Activated CD4-positive, alpha-beta memory T cell treated with anti-CD3 and anti-CD28 coated beads, Interleukin-2, amount 10 ng/mL, durations not matched to agents 7 days and 5 days (primary cell): ENCODE results near the gene IKBKE. TPM values are rescaled to one million over a fixed set of nuclear protein-coding genes. Genes with fewer than 3 reads are reported as not detected.

Experiments
- CTCF ChIA-PET: fragments of 350-600 bp; sonication (Branson Sonifier 250); formaldehyde crosslinking; loops from one replicate; lab custom pipeline; 2021; ENCODE audit warnings: antibody characterized with exemption, inconsistent platforms; lab: Charles Lee
- POLR2A ChIA-PET: fragments of 350-600 bp; sonication (Branson Sonifier 250); formaldehyde crosslinking; loops from one replicate; lab custom pipeline; 2021; ENCODE audit warnings: antibody characterized with exemption; lab: Charles Lee
- DNase-seq: peaks from one replicate; pipeline ENCODE4 v3.0.0-alpha.2; 2020
- H3K27ac Mint-ChIP-seq: one replicate; pipeline ENCODE4 v1.8.0; 2021; ENCODE audit warnings: mild to moderate bottlenecking, mixed read lengths
- H3K27me3 Mint-ChIP-seq: one replicate; pipeline ENCODE4 v1.8.0; 2021; ENCODE audit warnings: mixed read lengths
- H3K36me3 Mint-ChIP-seq: one replicate; pipeline ENCODE4 v1.8.0; 2021; ENCODE audit warnings: low read depth, mixed read lengths
- H3K4me1 Mint-ChIP-seq: one replicate; pipeline ENCODE4 v1.8.0; 2021; ENCODE audit warnings: mixed read lengths
- H3K4me3 Mint-ChIP-seq: one replicate; pipeline ENCODE4 v1.8.0; 2021; ENCODE audit warnings: mild to moderate bottlenecking, mixed read lengths
- H3K9me3 Mint-ChIP-seq: one replicate; pipeline ENCODE4 v1.8.0; 2021; ENCODE audit warnings: mixed read lengths
- total RNA-seq, 2 experiments: library from RNA; stranded (reverse); gene quantifications; one replicate each; pipeline ENCODE4 v1.2.3, GENCODE V29; 2021

The IKBKE gene
- total RNA-seq, 2 experiments from 2014 or later, result 61.8 to 63.6 TPM

DNA sequence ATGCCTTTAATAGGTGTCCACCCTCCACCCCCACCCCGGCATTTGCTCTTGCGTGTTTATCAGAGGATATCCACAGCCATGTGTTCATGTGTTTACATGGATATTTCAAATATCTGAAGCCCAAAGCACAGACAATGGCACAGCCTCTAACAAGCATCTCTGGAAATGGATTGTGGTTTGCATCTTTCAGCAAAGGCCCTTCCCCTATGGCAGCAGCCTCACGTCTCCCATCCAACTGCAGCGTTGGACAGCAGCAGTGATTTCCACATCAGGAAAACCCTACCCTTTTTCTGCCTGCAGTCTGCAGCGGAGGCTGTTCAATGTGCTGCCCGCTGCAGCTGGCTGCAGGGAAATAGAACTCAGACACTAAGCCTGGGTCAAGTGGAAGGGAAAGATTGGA, 38.7 kb downstream of the IKBKE start:
- H3K27me3 Mint-ChIP-seq, result peaks cover 38% of the 10 kb centered on the region
- no peak overlapping the region for H3K27ac Mint-ChIP-seq
- no peaks in the 10 kb centered on the region for H3K36me3 Mint-ChIP-seq
- DNase-seq, result no peak
- CTCF ChIA-PET, result interaction anchor here (1.8 kb wide), 1 partner anchor 29 kb away, joined by 4 read pairs; no protein-coding TSS in a partner anchor
- peaks cover 38% of the 10 kb centered on the region for H3K4me1 Mint-ChIP-seq
- no peaks in the 10 kb centered on the region for H3K9me3 Mint-ChIP-seq
- POLR2A ChIA-PET, result no interaction called here
- no peak overlapping the region for H3K4me3 Mint-ChIP-seq

DNA sequence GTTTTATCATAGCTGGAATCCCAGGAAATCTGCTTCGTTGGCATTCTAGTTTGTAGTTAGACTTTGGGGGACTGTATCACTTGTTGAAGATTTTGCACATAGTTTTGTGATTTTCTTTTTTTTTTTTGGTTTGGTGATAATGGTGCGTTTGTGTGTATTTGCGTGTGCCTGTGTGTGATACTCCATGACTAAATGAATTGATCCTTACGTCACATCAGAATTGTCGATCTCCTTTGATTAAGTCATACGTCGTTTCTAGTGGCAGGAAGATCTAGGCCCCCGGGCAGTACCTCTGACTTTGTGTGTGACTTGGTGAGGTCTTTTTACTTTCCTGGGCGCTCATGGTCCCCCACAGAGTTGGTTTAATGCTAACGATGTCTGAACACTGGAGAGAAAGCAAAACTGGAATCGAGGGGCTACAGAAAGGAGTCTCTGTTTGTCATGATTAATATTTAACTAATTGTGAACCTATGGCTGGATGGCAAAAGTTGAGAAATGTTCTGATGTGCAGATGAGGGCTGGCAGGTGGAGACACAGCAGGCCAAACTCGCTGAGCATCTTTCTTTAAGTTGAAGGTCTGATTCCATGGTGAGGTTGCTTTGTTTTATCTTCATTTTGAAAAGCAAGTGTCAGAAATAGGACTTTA, 39.5 kb downstream of the IKBKE start:
- DNase-seq, result no peak
- H3K36me3 Mint-ChIP-seq, result no peaks in the 10 kb centered on the region
- peaks cover 30% of the 10 kb centered on the region for H3K4me1 Mint-ChIP-seq
- no peak overlapping the region for H3K27ac Mint-ChIP-seq
- ChIA-PET CTCF (interaction anchor here (1.4 to 1.8 kb wide), 2 partner anchors 30 to 46 kb away, joined by 3 to 4 read pairs; no protein-coding TSS in a partner anchor), POLR2A (no interaction called here)
- no peak overlapping the region for H3K4me3 Mint-ChIP-seq
- peaks cover 40% of the 10 kb centered on the region for H3K27me3 Mint-ChIP-seq
- H3K9me3 Mint-ChIP-seq, result no peaks in the 10 kb centered on the region

DNA sequence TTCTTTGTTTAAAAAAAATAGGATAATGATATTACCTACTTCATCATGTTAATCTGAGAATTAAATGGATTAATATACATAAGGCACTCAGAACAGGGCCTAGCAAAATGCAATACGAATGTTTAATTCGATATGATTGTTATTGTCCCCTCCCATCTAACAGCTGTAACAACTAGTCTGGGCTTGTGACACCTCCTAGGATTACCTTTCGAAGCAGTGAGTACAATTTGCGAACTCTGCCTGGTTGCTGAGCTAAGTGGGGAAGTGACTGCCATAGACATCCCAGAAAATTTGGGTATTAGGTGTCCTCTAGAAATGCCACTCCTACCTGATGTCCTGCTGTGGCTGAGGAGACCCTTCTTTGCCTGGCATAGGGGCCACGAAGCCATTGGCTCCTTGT, 40.1 kb downstream of the IKBKE start:
- ChIA-PET CTCF (interaction anchor here (1.4 kb wide), 1 partner anchor 45 kb away, joined by 3 read pairs; no protein-coding TSS in a partner anchor), POLR2A (no interaction called here)
- Mint-ChIP-seq H3K27ac (no peak overlapping the region), H3K27me3 (peaks cover 41% of the 10 kb centered on the region), H3K36me3 (no peaks in the 10 kb centered on the region), H3K9me3 (no peaks in the 10 kb centered on the region), H3K4me3 (no peak overlapping the region), H3K4me1 (peaks cover 24% of the 10 kb centered on the region)
- DNase-seq, result no peak

DNA sequence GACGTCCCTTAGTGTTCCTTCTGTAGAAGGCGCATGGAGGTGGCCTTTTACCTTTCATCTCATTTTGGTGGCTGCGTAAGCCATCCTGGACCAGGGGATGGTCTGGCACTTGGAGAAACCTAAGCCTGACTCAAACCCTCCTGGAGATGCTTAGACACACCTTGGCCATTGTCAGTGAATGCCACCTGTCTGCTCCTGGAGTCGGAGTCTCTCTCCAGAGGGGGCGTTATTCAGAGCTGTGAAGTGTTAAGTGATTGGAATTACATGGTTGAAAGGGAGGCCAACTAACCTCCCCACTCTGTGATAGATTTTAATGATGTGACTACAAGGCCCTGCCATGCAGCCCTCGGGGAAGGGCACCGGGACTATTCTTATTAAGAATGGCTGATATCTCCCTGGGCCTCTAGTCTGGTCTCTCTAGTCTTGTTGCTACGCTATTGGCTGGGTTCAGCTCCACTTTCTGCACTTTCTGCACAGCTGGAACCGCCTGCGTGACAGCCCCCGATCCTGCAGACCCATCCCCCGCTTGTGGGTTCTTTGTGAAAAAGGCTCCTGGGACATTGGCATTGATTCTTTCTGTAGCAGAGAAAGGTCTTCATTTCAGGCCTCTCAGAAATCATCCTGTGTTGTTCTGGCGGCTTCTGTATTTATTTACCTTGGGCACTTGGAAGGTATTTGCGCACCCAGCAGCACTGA, 41.2 kb downstream of the IKBKE start:
- no peaks in the 10 kb centered on the region for H3K9me3 Mint-ChIP-seq
- no peaks in the 10 kb centered on the region for H3K36me3 Mint-ChIP-seq
- ChIA-PET POLR2A (no interaction called here), CTCF (interaction anchor here (1.0 to 1.4 kb wide), 2 partner anchors 44 to 152 kb away, joined by 3 read pairs; no protein-coding TSS in a partner anchor)
- peaks cover 35% of the 10 kb centered on the region for H3K27me3 Mint-ChIP-seq
- H3K4me3 Mint-ChIP-seq, result no peak overlapping the region
- H3K27ac Mint-ChIP-seq, result no peak overlapping the region
- DNase-seq, result no peak
- H3K4me1 Mint-ChIP-seq, result peaks cover 17% of the 10 kb centered on the region

DNA sequence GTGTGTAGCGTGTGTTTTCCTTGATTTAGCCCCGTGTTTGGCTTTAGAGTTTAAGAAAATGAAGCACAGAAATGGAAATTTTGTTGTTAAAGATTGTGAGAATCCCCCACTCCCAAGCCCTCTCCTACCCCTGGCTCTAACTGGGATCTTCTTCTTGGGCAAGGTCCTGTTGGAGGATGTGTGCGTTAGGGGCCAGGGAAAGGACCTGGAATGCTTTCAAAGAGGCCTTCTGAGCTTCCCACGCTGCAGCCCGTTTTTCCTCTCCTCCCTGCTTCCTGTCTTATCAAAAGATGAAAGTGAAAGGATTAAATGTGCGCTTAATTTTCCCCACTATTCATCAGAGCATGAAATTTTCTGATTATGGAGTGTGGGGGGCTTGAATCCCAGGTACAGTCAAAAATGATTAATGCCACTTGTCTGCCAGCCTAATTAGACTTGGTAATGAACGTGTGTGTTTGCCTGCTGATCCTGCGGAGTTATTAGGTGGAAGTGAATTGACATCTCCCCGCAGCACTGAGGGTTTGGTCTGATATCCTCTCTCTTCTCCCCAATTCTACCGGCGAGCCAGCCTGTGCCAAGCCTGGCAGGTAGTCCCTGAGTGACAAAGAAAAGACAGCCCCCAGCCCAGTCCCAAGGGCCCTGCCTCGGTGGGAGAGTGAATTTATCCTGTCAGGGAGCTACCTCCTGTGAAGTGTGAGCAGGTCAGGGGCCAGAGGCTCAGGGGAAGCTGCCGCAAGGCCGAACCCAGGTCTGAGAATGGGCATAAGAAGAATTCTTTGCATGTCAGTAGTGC, 42.0 kb downstream of the IKBKE start:
- Mint-ChIP-seq H3K4me3 (no peak overlapping the region), H3K4me1 (peaks cover 14% of the 10 kb centered on the region), H3K27ac (no peak overlapping the region), H3K27me3 (peaks cover 33% of the 10 kb centered on the region), H3K36me3 (no peaks in the 10 kb centered on the region), H3K9me3 (no peaks in the 10 kb centered on the region)
- no peak for DNase-seq
- CTCF ChIA-PET, result interaction anchor here (1.0 kb wide), 1 partner anchor 152 kb away, joined by 3 read pairs; no protein-coding TSS in a partner anchor
- POLR2A ChIA-PET, result no interaction called here

DNA sequence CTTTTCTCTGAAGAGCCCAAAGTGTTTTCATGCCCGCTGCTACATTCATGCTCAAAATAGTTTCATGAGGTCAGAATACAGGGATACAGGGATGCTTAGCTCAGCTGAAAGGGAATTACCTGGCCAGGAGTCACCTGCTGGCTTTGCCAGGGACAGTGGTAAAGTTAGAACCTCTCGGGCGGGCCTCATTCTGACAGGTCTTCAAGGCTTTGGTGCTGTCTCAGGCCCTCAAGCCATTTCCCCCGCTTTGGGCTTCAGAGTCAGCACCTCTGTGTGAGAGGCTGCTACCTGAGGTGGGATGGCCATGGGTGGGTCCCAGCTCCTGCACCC, 42.5 kb downstream of the IKBKE start:
- H3K4me3 Mint-ChIP-seq, result no peak overlapping the region
- no peak overlapping the region for H3K27ac Mint-ChIP-seq
- peaks cover 14% of the 10 kb centered on the region for H3K4me1 Mint-ChIP-seq
- H3K36me3 Mint-ChIP-seq, result no peaks in the 10 kb centered on the region
- CTCF ChIA-PET, result no interaction called here
- peaks cover 33% of the 10 kb centered on the region for H3K27me3 Mint-ChIP-seq
- POLR2A ChIA-PET, result no interaction called here
- DNase-seq, result no peak
- no peaks in the 10 kb centered on the region for H3K9me3 Mint-ChIP-seq

DNA sequence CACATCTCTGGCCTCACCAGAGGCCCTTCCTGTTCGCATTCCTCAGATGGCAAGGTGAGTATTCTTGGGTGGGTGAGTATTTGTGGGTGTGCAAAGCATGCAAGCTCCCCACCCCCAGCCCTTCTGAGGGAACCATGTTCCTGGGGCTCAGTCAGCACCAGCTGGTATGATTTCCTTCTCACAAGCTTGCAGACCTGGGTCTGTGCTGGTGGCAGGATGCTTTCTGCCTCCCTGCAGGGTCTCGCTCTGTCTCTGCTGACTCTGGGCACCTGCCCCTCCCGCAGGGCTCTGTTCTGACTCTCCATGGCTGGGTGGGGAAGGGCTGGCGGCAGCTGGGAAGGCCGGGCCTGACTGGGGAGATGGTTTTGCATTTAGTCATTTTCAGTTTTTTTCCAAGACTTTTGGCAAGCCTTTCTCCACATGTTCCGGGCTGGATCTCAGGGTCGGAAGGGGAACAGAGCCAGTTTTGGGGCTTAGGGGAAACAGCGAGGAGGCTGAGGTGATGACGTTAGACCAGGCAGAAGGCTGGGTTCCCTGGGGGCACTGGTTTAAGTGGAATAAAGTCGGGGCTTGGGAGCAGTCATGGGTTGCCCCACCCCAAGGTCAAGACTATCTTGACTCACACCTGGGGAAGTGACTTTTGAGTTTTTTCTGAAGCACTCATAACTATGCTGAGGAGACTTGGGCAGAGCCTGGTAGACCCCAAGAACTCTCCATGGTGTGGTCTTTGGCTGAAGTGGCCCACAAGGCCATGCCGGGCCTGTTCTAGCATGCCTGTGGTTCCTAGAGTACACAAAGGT, 43.2 kb downstream of the IKBKE start:
- Mint-ChIP-seq H3K36me3 (no peaks in the 10 kb centered on the region), H3K4me1 (peaks cover 9% of the 10 kb centered on the region), H3K27me3 (peaks cover 26% of the 10 kb centered on the region), H3K27ac (no peak overlapping the region), H3K4me3 (no peak overlapping the region), H3K9me3 (no peaks in the 10 kb centered on the region)
- CTCF ChIA-PET, result no interaction called here
- POLR2A ChIA-PET, result no interaction called here
- DNase-seq, result no peak

DNA sequence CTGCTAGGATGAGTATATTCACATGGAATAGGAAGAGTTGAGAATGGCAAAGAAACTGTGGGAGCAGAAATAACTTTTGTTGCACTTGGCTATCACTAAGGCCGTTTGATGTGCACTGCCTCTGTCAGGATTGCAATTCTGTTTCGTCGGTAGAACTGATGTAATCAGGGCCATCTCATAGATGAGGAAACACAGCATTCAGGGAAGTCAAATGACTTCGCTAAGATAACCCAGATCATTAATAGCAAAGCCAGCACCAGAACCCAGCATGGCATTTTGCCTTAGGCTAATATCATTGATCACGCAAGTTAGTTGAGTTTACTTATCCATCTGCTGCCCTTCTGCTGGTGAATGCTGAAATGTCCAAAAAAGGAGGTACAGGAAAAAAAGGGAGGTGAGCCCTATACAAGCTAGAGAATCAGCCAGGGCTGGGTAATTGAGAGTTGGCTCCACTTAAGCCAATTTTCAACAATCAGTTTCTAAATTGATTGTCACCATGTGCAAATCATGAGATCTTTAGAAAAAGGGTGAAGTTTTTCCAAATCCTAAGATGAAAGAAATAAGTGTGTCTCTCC, 44.6 kb downstream of the IKBKE start:
- no peaks in the 10 kb centered on the region for H3K9me3 Mint-ChIP-seq
- H3K36me3 Mint-ChIP-seq, result no peaks in the 10 kb centered on the region
- CTCF ChIA-PET, result interaction anchor here (0.9 kb wide), 1 partner anchor 149 kb away, joined by 3 read pairs; no protein-coding TSS in a partner anchor
- no peak overlapping the region for H3K27ac Mint-ChIP-seq
- peaks cover 5% of the 10 kb centered on the region for H3K4me1 Mint-ChIP-seq
- no peak overlapping the region for H3K4me3 Mint-ChIP-seq
- POLR2A ChIA-PET, result interaction anchor here (1.2 kb wide), 1 partner anchor 65 kb away, joined by 3 read pairs; no protein-coding TSS in a partner anchor
- H3K27me3 Mint-ChIP-seq, result peaks cover 12% of the 10 kb centered on the region
- DNase-seq, result no peak

DNA sequence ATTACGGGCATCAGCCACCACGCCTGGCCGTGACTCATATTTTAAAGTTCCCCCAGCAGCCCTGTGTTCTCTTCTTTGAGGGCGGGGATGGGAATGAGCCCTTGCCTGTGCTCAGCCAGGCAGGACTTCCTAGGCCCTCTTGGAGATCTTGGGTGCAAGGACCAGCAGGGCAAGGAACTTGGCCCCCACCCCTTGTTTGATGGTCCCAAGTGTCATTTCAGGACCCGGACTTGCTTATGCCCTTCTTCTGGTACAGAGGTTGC, 46.4 kb downstream of the IKBKE start:
- POLR2A ChIA-PET, result no interaction called here

DNA sequence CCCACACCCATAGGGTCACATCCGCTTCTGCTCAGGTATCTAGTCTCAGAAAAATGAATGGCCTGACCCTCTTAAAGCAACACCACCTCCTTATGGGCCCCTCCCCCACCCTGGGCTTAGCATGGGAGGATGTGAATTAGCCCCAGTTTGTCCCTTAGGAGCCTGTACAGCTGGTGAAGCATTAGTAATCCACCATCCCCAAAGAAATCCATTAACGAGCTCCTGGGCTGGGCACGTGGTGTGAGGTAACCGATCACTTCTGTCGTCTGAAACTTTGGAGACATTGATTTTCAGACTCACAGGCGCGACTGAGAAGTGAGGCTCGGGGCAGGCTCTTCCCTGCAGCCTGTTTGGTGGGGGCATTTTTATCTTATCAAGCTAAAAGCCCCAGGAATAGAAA, 47.5 kb downstream of the IKBKE start:
- no peak overlapping the region for H3K27ac Mint-ChIP-seq
- H3K9me3 Mint-ChIP-seq, result no peaks in the 10 kb centered on the region
- H3K36me3 Mint-ChIP-seq, result no peaks in the 10 kb centered on the region
- ChIA-PET POLR2A (interaction anchor here (1.9 kb wide), 1 partner anchor 11 kb away, joined by 6 read pairs; the partner anchor contains the start of gene RASSF5), CTCF (interaction anchor here (1.6 to 2.9 kb wide), 2 partner anchors 28 to 66 kb away, joined by 3 to 9 read pairs; no protein-coding TSS in a partner anchor)
- H3K4me1 Mint-ChIP-seq, result peaks cover 5% of the 10 kb centered on the region
- peaks cover 4% of the 10 kb centered on the region for H3K27me3 Mint-ChIP-seq
- H3K4me3 Mint-ChIP-seq, result no peak overlapping the region
- DNase-seq, result no peak

More for the DNA sequence above, 46.4 kb downstream of the IKBKE start:
- Mint-ChIP-seq H3K36me3 (no peaks in the 10 kb centered on the region), H3K27me3 (peaks cover 4% of the 10 kb centered on the region), H3K27ac (no peak overlapping the region), H3K4me3 (no peak overlapping the region), H3K4me1 (peaks cover 5% of the 10 kb centered on the region), H3K9me3 (no peaks in the 10 kb centered on the region)
- DNase-seq, result no peak
- CTCF ChIA-PET, result interaction anchor here (2.9 kb wide), 1 partner anchor 29 kb away, joined by 9 read pairs; no protein-coding TSS in a partner anchor

DNA sequence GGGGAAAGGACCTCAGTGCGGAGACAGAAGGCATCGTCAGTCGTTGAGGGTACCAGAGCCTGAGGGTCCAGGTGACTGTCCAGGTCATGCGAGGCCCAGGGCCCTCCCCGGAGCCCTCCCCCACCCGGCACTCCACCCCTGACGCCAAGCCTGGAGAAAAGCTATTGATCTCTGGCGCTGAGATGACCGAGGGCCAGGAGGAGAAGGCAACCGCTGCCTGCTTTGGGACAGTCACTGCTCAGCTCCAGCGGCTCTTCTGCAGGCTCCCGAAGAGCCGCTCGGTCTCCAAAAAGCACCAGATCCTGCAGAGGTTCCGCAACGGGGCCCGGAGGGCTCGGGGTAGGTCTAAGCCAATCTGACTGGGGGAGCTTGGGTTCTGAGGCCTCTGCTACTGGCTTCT, 47.9 kb downstream of the IKBKE start:
- Mint-ChIP-seq H3K27me3 (peaks cover 4% of the 10 kb centered on the region), H3K27ac (no peak overlapping the region), H3K9me3 (no peaks in the 10 kb centered on the region), H3K4me1 (peaks cover 5% of the 10 kb centered on the region), H3K36me3 (no peaks in the 10 kb centered on the region), H3K4me3 (no peak overlapping the region)
- ChIA-PET POLR2A (interaction anchor here (1.9 kb wide), 1 partner anchor 11 kb away, joined by 6 read pairs; the partner anchor contains the start of gene RASSF5), CTCF (interaction anchor here (1.6 to 2.9 kb wide), 2 partner anchors 27 to 65 kb away, joined by 3 to 9 read pairs; no protein-coding TSS in a partner anchor)
- no peak for DNase-seq

DNA sequence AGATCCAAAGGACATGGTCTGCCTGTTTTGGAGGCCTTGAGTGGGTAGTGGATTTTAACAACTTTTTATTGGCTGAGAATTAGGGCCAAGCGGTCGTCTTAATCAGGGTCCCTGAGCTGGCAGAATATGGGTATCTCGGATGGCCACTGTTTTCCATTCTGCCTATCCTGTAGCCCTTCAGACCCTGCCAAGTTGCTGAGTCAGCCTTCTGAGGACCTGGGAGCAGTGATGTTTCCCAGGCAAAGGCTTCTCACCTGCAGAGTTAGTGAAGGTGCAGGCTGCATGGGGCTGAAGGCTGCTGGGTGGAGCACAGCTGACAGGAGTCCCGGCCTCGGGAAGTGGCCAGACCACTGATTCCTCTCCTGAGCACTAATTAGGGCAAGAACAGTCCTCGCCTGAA, 48.5 kb downstream of the IKBKE start:
- Mint-ChIP-seq H3K4me1 (peaks cover 5% of the 10 kb centered on the region), H3K27ac (no peak overlapping the region), H3K27me3 (peaks cover 4% of the 10 kb centered on the region), H3K36me3 (no peaks in the 10 kb centered on the region), H3K9me3 (no peaks in the 10 kb centered on the region), H3K4me3 (no peak overlapping the region)
- CTCF ChIA-PET, result interaction anchor here (1.6 kb wide), 1 partner anchor 65 kb away, joined by 3 read pairs; no protein-coding TSS in a partner anchor
- POLR2A ChIA-PET, result interaction anchor here (1.9 kb wide), 1 partner anchor 12 kb away, joined by 6 read pairs; the partner anchor contains the start of gene RASSF5
- no peak for DNase-seq
